B cell (primary cell): ENCODE data around the gene PPP2R2C. TPM values are rescaled to one million over a fixed set of nuclear protein-coding genes. Genes with fewer than 3 reads are reported as not detected.

Experiments used
- ATAC-seq: fragments of 200-7000 bp; cut with Tn5 transposase; one replicate; pipeline ENCODE4 v1.10.0; 2021; ENCODE audit warnings: low read depth, mild to moderate bottlenecking, moderate number of reproducible peaks, moderate library complexity
- CTCF ChIA-PET: fragments of 350-600 bp; sonication (Branson Sonifier 250); formaldehyde crosslinking; loops from one replicate; lab custom pipeline; 2021; ENCODE audit warnings: antibody characterized with exemption, inconsistent platforms; lab: Charles Lee
- POLR2A ChIA-PET: fragments of 350-600 bp; sonication (Branson Sonifier 250); formaldehyde crosslinking; loops from one replicate; lab custom pipeline; 2021; ENCODE audit warnings: antibody characterized with exemption; lab: Charles Lee
- DNase-seq: peaks from one replicate; pipeline ENCODE4 v3.0.0; 2013
- H2AFZ ChIP-seq: 2 replicates; pipeline ENCODE4 v1.6.1; 2012; ENCODE audit warnings: mild to moderate bottlenecking, low read depth, low read length; ENCODE audit not compliant: insufficient read depth, poor library complexity, severe bottlenecking
- H3K27ac ChIP-seq, 2 donors: 1 replicate in 1 of 2; 2 replicates in 1 of 2; pipeline ENCODE4 v1.5.1; 2012 to 2013; ENCODE audit warnings: low read length in 2 of 2, mild to moderate bottlenecking in 2 of 2, moderate library complexity in 1 of 2
- H3K27me3 ChIP-seq, 4 experiments: fragments of 200-600 bp in 1 of 4; sonication (generic) in 1 of 4; replicated peaks in 1 of 4; 1 replicate in 2 of 4; 2 replicates in 2 of 4; pipeline versions ENCODE4 v1.6.1 to v1.7.0; 2013 to 2016; ENCODE audit warnings: low read length in 3 of 4, mild to moderate bottlenecking in 2 of 4, mixed read lengths in 1 of 4, moderate library complexity in 1 of 4; ENCODE audit not compliant: insufficient read depth in 4 of 4, control insufficient read depth in 3 of 4; ENCODE audit errors: control extremely low read depth in 1 of 4
- H3K36me3 ChIP-seq, 2 experiments: replicated peaks in 1 of 2; 1 replicate in 1 of 2; 2 replicates in 1 of 2; pipeline versions ENCODE4 v1.6.1 to v1.7.1; 2013; ENCODE audit warnings: low read length in 1 of 2; ENCODE audit not compliant: insufficient read depth in 2 of 2, control insufficient read depth in 1 of 2; ENCODE audit errors: control extremely low read depth in 1 of 2, extremely low read depth in 1 of 2
- H3K4me1 ChIP-seq, 2 donors: fragments of 200-600 bp in 1 of 2; sonication (generic) in 1 of 2; 1 replicate in 1 of 2; 2 replicates in 1 of 2; pipeline versions ENCODE4 v1.5.1 to v1.6.1; 2013 to 2017; ENCODE audit warnings: low read length in 2 of 2; ENCODE audit not compliant: control insufficient read depth in 2 of 2, insufficient read depth in 2 of 2
- H3K4me2 ChIP-seq: replicated peaks from 2 replicates; pipeline ENCODE3; 2012; ENCODE audit warnings: mild to moderate bottlenecking, low read depth, low read length; ENCODE audit not compliant: poor library complexity, severe bottlenecking
- H3K4me3 ChIP-seq, 5 experiments: fragments of 200-600 bp in 1 of 5; sonication (generic) in 1 of 5; 1 replicate in 3 of 5; 2 replicates in 2 of 5; pipeline versions ENCODE4 v1.5.1 to v1.7.0; 2011 to 2016; ENCODE audit warnings: low read length in 4 of 5, mild to moderate bottlenecking in 4 of 5, low read depth in 2 of 5, control low read depth in 1 of 5, moderate library complexity in 1 of 5; ENCODE audit not compliant: insufficient read depth in 1 of 5; ENCODE audit errors: control extremely low read depth in 1 of 5, extremely low read depth in 1 of 5
- H3K79me2 ChIP-seq: fragments of 200-600 bp; sonication (generic); one replicate; pipeline ENCODE4 v1.6.0; 2016; ENCODE audit warnings: low read length; ENCODE audit not compliant: control insufficient read depth, insufficient read depth
- H3K9ac ChIP-seq: fragments of 200-600 bp; sonication (generic); 2 replicates; pipeline ENCODE4 v1.6.1; 2017; ENCODE audit warnings: mild to moderate bottlenecking, low read length, moderate library complexity
- H3K9me3 ChIP-seq, 3 donors: one replicate each; pipeline versions ENCODE4 v1.6.1 to v1.7.1; 2013; ENCODE audit warnings: low read length in 2 of 3; ENCODE audit not compliant: control insufficient read depth in 2 of 3, insufficient read depth in 1 of 3; ENCODE audit errors: control extremely low read depth in 1 of 3
- H4K20me1 ChIP-seq: 2 replicates; pipeline ENCODE4 v1.6.0; 2012; ENCODE audit warnings: mild to moderate bottlenecking, low read length; ENCODE audit not compliant: insufficient read depth, control insufficient read depth, poor library complexity, severe bottlenecking
- H3K27ac Mint-ChIP-seq: one replicate; pipeline ENCODE4 v1.8.0; 2021; ENCODE audit warnings: mixed read lengths
- H3K27me3 Mint-ChIP-seq: one replicate; pipeline ENCODE4 v1.8.0; 2021; ENCODE audit warnings: mixed read lengths
- H3K4me1 Mint-ChIP-seq: one replicate; pipeline ENCODE4 v1.8.0; 2021; ENCODE audit warnings: mixed read lengths
- H3K4me3 Mint-ChIP-seq: one replicate; pipeline ENCODE4 v1.8.0; 2021; ENCODE audit warnings: mixed read lengths
- H3K9me3 Mint-ChIP-seq: one replicate; pipeline ENCODE4 v1.8.0; 2022; ENCODE audit warnings: mixed read lengths; ENCODE audit not compliant: insufficient read depth
- EZH2 ChIP-seq: IDR thresholded peaks from 2 replicates; pipeline ENCODE4 v1.6.1; 2012; ENCODE audit warnings: borderline replicate concordance, low read depth, mild to moderate bottlenecking, moderate library complexity, low read length; ENCODE audit not compliant: insufficient read depth, poor library complexity, severe bottlenecking
- WGBS: methylation state at CpG from one replicate; pipeline ENCODE4 v1.1.5; 2013; ENCODE audit warnings: missing lambda C conversion rate; ENCODE audit not compliant: insufficient coverage; 5-methylcytosine and 5-hydroxymethylcytosine counted together
- intact Hi-C: fragments of 100-400 bp; cut with micrococcal nuclease; formaldehyde crosslinking; loops from one replicate; pipeline ENCODE4 v1.10.0; 2022
- polyA plus RNA-seq: library from polyadenylated mRNA; depleted of rRNA; stranded (reverse); fragments of >200 nt; gene quantifications from 2 replicates; pipeline ENCODE4 v1.2.3, GENCODE V29; 2012
- total RNA-seq, 2 donors: library from RNA; stranded (reverse); fragments of 120-200 nt in 1 of 2; gene quantifications; 1 replicate in 1 of 2; 2 replicates in 1 of 2; pipeline versions ENCODE4 v1.2.3 to v1.2.4, GENCODE V29; 2013 to 2022
- TF ChIP-seq, protein P1 (sequence below): fragments of 200-600 bp; IDR thresholded peaks from one replicate; pipeline ENCODE4 v1.8.0; 2022; ENCODE audit warnings: antibody characterized with exemption, mild to moderate bottlenecking

Gene PPP2R2C
- total and polyA plus RNA-seq, 2 donors (not counting 1 experiment from before 2014, with no cell fraction given), result not detected

- no peaks in the 10 kb centered on the region for H3K79me2 ChIP-seq
- no peak overlapping the region for H3K4me3 Mint-ChIP-seq
- peaks cover 19% of the 10 kb centered on the region for H3K27me3 Mint-ChIP-seq
- no peaks in the 10 kb centered on the region for H3K27me3 ChIP-seq
- DNase-seq (no peak), ATAC-seq (no peak)
- H3K36me3 ChIP-seq, result no peaks in the 10 kb centered on the region
- H3K9ac ChIP-seq, result no peak overlapping the region
- H3K9me3 Mint-ChIP-seq, result no peaks in the 10 kb centered on the region
- no peaks in the 10 kb centered on the region for H3K4me1 ChIP-seq
- TF ChIP-seq, protein P1, sequence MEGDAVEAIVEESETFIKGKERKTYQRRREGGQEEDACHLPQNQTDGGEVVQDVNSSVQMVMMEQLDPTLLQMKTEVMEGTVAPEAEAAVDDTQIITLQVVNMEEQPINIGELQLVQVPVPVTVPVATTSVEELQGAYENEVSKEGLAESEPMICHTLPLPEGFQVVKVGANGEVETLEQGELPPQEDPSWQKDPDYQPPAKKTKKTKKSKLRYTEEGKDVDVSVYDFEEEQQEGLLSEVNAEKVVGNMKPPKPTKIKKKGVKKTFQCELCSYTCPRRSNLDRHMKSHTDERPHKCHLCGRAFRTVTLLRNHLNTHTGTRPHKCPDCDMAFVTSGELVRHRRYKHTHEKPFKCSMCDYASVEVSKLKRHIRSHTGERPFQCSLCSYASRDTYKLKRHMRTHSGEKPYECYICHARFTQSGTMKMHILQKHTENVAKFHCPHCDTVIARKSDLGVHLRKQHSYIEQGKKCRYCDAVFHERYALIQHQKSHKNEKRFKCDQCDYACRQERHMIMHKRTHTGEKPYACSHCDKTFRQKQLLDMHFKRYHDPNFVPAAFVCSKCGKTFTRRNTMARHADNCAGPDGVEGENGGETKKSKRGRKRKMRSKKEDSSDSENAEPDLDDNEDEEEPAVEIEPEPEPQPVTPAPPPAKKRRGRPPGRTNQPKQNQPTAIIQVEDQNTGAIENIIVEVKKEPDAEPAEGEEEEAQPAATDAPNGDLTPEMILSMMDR, result no peak
- TF ChIP-seq EZH2, result no peak
- no peaks in the 10 kb centered on the region for H3K4me1 Mint-ChIP-seq
- H3K27ac Mint-ChIP-seq, result no peak overlapping the region
- H3K4me2 ChIP-seq, result no peak overlapping the region
- 72% methylated on average over 10 of the region's 11 CpGs for WGBS
- CTCF ChIA-PET, result no interaction called here
- H3K27ac ChIP-seq, result no peak overlapping the region
- H3K9me3 ChIP-seq, result peaks cover 0 to 8% (median 0%) of the 10 kb centered on the region in 3 donors
- H3K4me3 ChIP-seq, result no peak overlapping the region
- no peaks in the 10 kb centered on the region for H4K20me1 ChIP-seq
- intact Hi-C loops, result no loop called here
- POLR2A ChIA-PET, result no interaction called here
- H2AFZ ChIP-seq, result no peak overlapping the region
Measured at GRCh38 chr4:6520051-6520636, 47.7 kb upstream of the PPP2R2C start.

GRCh38 chr4:6517171-6517570 is 44.8 kb upstream of the PPP2R2C start:
- Mint-ChIP-seq H3K4me1 (no peaks in the 10 kb centered on the region), H3K27me3 (peaks cover 19% of the 10 kb centered on the region), H3K4me3 (no peak overlapping the region), H3K27ac (no peak overlapping the region), H3K9me3 (no peaks in the 10 kb centered on the region)
- no peaks in the 10 kb centered on the region for H3K36me3 ChIP-seq
- H3K9me3 ChIP-seq, result peaks cover 0 to 15% (median 0%) of the 10 kb centered on the region in 3 donors
- 71% methylated on average over 1 of the region's 2 CpGs for WGBS
- DNase-seq, result no peak
- no peak overlapping the region for H3K27ac ChIP-seq
- no peaks in the 10 kb centered on the region for H3K4me1 ChIP-seq
- no peak overlapping the region for H2AFZ ChIP-seq
- H3K4me3 ChIP-seq, result no peak overlapping the region
- H3K27me3 ChIP-seq, result no peaks in the 10 kb centered on the region
- TF ChIP-seq EZH2, result no peak
- TF ChIP-seq, protein P1, result no peak
- no peak overlapping the region for H3K4me2 ChIP-seq
- no peaks in the 10 kb centered on the region for H4K20me1 ChIP-seq
- CTCF ChIA-PET, result no interaction called here
- no peak overlapping the region for H3K9ac ChIP-seq
- no peak for ATAC-seq
- POLR2A ChIA-PET, result no interaction called here
- intact Hi-C loops, result no loop called here
- no peaks in the 10 kb centered on the region for H3K79me2 ChIP-seq
